ENCODE measurements around the gene SPRR3. TPM values are rescaled to one million over a fixed set of nuclear protein-coding genes. Genes with fewer than 3 reads are reported as not detected.

SPRR3 gene
- total RNA-seq, 1 donor from 2014 or later = 0.53 TPM

DNA sequence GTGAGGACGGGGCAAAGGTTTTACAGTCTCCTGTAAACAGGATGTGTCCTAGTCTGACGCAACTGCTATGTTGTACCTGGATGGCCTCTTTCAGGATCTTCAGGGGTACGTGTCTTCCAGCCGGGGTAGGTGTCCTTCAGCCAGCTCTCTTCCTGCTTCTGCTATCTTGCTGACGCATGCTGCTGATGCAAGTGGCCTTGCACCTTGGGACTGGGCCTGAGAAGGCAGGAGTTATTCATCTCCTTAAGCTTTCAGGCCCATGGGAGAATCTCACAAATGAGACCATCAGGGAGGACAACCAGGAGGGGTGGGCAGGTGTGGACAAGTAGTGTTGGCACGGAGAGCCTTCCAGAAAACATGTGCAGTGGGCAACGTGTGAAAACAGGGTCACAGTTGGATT is 21.6 kb downstream of the SPRR3 start:
- Histone ChIP-seq H3K27ac (no peak overlapping the region), H3K27me3 (no peaks in the 10 kb centered on the region), H3K9me3 (no peaks in the 10 kb centered on the region), H3K4me3 (no peak overlapping the region), H3K36me3 (no peaks in the 10 kb centered on the region), H3K4me1 (no peaks in the 10 kb centered on the region)
- TF ChIP-seq, protein P1, sequence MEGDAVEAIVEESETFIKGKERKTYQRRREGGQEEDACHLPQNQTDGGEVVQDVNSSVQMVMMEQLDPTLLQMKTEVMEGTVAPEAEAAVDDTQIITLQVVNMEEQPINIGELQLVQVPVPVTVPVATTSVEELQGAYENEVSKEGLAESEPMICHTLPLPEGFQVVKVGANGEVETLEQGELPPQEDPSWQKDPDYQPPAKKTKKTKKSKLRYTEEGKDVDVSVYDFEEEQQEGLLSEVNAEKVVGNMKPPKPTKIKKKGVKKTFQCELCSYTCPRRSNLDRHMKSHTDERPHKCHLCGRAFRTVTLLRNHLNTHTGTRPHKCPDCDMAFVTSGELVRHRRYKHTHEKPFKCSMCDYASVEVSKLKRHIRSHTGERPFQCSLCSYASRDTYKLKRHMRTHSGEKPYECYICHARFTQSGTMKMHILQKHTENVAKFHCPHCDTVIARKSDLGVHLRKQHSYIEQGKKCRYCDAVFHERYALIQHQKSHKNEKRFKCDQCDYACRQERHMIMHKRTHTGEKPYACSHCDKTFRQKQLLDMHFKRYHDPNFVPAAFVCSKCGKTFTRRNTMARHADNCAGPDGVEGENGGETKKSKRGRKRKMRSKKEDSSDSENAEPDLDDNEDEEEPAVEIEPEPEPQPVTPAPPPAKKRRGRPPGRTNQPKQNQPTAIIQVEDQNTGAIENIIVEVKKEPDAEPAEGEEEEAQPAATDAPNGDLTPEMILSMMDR (IDR thresholded peaks at IDR 0.05) = no peak
- intact Hi-C loops (cut with DNase I) = no loop called here
- DNase-seq (ENCODE audit: low spot score in 2 of 2) = no peak

DNA sequence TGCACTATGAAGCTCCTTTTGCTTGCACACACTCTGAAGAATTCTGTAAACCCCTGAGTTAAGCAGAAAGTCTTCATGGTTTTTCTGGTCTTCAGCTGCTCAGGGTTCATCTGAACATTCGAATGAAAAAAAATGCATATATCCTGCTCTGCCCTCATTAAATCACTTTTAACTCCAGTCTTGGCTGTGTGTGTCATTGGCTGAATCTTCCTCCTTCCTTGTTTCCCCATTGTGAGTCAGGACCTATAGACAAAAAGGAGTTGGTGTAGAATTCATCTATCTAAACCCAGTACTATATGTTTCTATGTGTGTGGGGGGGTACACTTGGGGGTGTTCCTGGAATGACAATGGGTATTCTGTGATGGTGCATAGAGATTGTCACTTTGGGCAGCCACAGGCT is 22.9 kb downstream of the SPRR3 start:
- H3K36me3 ChIP-seq = no peaks in the 10 kb centered on the region
- H3K4me3 ChIP-seq = no peak overlapping the region
- TF ChIP-seq, protein P1 (IDR thresholded peaks at IDR 0.05) = no peak
- no peak overlapping the region for H3K27ac ChIP-seq
- H3K4me1 ChIP-seq = no peaks in the 10 kb centered on the region
- intact Hi-C loops (cut with DNase I) = no loop called here
- no peaks in the 10 kb centered on the region for H3K9me3 ChIP-seq
- no peak for DNase-seq (ENCODE audit: low spot score in 2 of 2)
- H3K27me3 ChIP-seq = no peaks in the 10 kb centered on the region

DNA sequence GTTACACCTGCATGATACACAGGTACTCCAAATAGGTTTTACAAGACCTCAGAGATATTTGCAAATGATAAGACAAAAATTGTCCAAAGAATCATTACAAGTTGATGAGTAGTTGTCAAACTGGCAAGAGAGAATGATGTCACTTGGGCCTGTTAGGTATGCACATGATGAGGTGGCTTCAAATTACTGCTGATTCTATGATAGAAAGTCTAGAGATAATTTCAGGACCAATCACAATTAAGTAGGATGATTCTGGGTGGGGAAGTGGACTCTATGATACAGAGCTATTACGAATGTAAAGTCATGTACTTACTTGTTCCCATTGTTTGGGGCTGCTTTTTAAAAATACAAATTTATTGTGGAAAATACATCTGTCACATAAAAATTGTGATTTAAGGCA is 24.2 kb downstream of the SPRR3 start:
- Histone ChIP-seq H3K27me3 (no peaks in the 10 kb centered on the region), H3K36me3 (no peaks in the 10 kb centered on the region), H3K27ac (no peak overlapping the region), H3K9me3 (no peaks in the 10 kb centered on the region), H3K4me1 (no peaks in the 10 kb centered on the region), H3K4me3 (no peak overlapping the region)
- intact Hi-C loops (cut with DNase I) = no loop called here
- TF ChIP-seq, protein P1 (IDR thresholded peaks at IDR 0.05) = no peak
- DNase-seq (ENCODE audit: low spot score in 2 of 2) = no peak

DNA sequence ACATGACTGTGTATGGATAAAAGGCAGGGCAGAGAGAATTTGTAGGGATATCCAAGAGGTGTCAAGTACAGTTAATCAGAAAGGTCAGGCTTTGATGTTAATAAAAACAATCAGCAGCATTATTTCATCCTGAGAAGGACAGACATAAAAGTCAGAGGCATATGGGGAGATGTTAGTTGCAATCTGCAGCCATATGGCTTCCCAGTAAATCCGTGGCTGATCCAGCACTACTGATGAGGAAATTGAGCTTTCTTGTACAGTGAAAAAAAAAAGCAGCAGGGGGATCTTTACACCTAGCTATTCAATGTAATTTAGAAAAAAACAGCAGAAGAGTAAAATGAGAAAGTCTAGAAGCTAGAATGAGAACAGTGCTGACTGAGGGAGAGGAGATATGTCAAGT is 27.2 kb downstream of the SPRR3 start:
- H3K9me3 ChIP-seq = no peaks in the 10 kb centered on the region
- intact Hi-C loops (cut with DNase I) = no loop called here
- H3K36me3 ChIP-seq = no peaks in the 10 kb centered on the region
- H3K27ac ChIP-seq = no peak overlapping the region
- no peaks in the 10 kb centered on the region for H3K27me3 ChIP-seq
- no peak overlapping the region for H3K4me3 ChIP-seq
- H3K4me1 ChIP-seq = no peaks in the 10 kb centered on the region
- TF ChIP-seq, protein P1 (IDR thresholded peaks at IDR 0.05) = no peak
- DNase-seq (ENCODE audit: low spot score in 2 of 2) = no peak

DNA sequence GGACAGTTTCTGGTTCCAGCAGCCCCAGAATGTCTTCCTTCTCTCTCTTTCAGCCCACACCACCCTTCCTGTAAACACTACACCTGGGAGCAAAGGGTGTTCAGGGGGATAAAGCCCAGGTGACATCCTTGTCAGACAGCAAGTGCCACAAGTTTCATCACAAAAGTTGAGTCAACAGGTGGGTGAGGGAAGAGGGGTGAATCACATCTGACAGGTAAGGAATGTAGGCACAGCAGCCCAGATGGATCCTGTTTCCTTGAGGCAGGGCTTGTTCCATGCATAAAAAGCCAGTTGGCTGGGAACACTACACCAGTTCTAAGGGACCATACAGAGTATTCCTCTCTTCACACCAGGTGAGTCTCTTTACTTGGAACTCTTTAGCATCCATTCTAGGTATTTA is 29.3 kb downstream of the SPRR3 start, which contains the start of gene SPRR1B:
Gene SPRR1B, plus strand, starts transcription at position 309 of the 400 bp plus-strand sequence. CDS start 1,143 bp downstream, outside the sequence.
- intact Hi-C loops (cut with DNase I) = no loop called here
- no peaks in the 10 kb centered on the region for H3K27me3 ChIP-seq

More for the DNA sequence above, 29.3 kb downstream of the SPRR3 start, which contains the start of gene SPRR1B:
- Histone ChIP-seq H3K4me3 (no peak within 1 kb of the TSS), H3K9me3 (no peaks in the 10 kb centered on the region), H3K27ac (no peak within 1 kb of the TSS), H3K36me3 (no peaks in the 10 kb centered on the region), H3K4me1 (no peaks in the 10 kb centered on the region)
- no peak for DNase-seq (ENCODE audit: low spot score in 2 of 2)
- TF ChIP-seq, protein P1 (IDR thresholded peaks at IDR 0.05) = no peak

Data from ascending aorta (tissue), 2 donors.